Neuron (in vitro differentiated cells): ENCODE results near the gene MPDZ.
A peak's percentile ranks its signal among the peaks of the same experiment; 100 is the strongest.

Source experiments
- H2AFZ ChIP-seq: one replicate; pipeline ENCODE4 v1.6.1; 2013; ENCODE audit warnings: low read depth, mild to moderate bottlenecking, inconsistent platforms, low read length, moderate library complexity
- H3K27me3 ChIP-seq: one replicate; pipeline ENCODE4 v1.6.1; 2013; ENCODE audit warnings: low read length; ENCODE audit not compliant: insufficient read depth
- H3K36me3 ChIP-seq: one replicate; pipeline ENCODE4 v1.6.1; 2013; ENCODE audit warnings: low read length; ENCODE audit not compliant: insufficient read depth
- H3K4me1 ChIP-seq: one replicate; pipeline ENCODE4 v1.6.1; 2013; ENCODE audit warnings: low read length; ENCODE audit not compliant: insufficient read depth
- H3K4me3 ChIP-seq: 2 replicates; pipeline ENCODE4 v1.5.1; 2013; ENCODE audit warnings: mild to moderate bottlenecking, low read length, moderate library complexity
- H3K9me3 ChIP-seq: one replicate; pipeline ENCODE4 v1.6.1; 2013; ENCODE audit warnings: low read length

MPDZ gene

DNA sequence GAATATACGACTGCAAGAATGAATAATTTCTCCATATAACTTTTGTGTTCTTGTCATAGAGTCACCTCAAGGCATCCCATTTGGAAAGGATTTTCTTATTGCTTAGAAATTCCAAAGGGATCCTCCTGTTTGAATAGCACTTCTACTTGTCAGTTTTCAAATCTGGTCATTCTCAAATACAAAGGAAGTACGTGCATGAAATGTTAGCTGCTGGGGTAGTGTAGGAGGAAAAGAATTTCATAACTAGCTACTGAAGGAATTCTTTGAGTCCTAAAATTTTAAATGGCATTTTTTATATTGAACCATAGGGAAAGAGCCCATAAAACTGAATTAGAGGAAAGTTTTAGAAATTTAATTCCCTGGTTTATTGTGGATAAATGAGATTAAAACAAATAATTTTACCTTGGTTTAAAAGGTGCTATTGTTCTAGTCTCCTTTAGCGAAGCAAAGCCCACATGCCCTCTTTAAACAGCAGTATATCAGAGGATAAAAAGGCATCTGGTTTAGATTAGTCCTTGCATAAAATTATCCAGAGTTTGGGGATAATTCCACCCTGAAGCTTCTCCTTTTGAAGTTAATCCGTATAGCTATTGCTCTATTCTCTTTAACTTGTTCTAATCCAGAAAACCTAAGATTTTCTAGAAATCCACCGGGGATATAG lies 2.0 kb upstream of the MPDZ start:
- Histone ChIP-seq H3K36me3 (no peaks in the 10 kb centered on the region), H3K4me1 (peaks cover 34% of the 10 kb centered on the region), H3K4me3 (no peak overlapping the region), H3K27me3 (no peaks in the 10 kb centered on the region), H3K9me3 (no peaks in the 10 kb centered on the region), H2AFZ (no peak overlapping the region)

DNA sequence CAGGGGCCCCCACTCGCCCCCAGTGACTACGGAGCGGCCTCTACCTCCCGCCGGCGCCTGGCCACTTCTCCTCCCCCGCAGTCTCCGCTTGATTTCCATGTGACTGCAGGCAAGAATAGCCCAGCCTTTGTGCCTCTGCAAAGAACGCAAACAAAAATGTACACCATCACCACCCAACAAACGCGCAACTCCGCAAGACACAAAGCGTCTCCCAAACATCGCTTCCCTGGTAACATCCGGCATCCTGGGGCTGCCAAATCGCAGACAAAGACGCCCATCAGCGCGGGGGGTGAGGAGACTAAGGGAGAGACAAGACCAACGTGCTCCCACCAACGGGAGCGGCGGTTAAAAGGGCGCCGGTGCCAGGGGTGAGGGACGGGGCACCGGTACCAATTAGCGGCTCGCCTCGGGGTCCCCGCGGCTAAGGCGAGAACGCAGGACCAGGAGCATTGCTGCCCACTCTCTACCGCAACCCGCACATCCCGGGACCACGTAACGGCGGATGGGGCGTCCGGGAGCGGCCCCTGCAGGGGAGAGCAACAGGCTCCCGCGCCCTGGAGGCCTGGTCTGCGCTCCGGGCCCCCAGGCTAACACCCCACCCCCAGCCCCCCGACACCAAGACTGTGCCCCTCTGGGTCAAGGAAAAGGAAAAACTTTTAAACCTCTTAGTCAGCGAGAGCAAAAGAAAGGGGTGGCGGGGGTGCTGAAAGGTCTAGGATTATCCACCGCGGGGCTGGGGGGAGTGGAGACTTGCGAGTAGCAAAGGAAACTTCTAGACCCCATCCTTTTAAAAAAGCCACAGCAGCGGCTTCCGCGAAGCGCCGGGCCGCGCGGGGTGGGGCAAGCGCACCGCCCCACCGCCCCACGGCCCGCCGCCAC lies 885 bp downstream of the MPDZ start:
- peak overlapping the region; percentile 87 for H3K4me3 ChIP-seq
- H3K9me3 ChIP-seq, result no peaks in the 10 kb centered on the region
- H3K27me3 ChIP-seq, result no peaks in the 10 kb centered on the region
- peak overlapping the region; percentile 82 for H2AFZ ChIP-seq
- H3K4me1 ChIP-seq, result peaks cover 28% of the 10 kb centered on the region
- no peaks in the 10 kb centered on the region for H3K36me3 ChIP-seq

DNA sequence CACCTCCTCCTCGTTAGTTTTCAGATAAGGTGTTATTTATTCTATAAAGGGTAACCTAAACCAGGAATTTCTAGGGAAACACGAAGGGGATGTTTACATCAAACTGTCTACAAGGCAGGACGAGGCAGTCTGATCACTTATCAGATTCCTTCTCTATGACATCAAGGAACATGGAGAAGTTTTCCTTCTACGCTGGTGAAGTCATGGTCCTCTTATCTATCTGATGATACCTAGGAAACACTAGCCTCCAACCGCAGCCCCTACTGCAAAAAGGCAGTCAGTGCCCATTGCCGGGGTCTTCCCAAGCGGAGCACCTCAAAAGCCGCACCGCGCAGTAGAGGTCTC lies 1.5 kb downstream of the MPDZ start:
- peaks cover 22% of the 10 kb centered on the region for H3K4me1 ChIP-seq

DNA sequence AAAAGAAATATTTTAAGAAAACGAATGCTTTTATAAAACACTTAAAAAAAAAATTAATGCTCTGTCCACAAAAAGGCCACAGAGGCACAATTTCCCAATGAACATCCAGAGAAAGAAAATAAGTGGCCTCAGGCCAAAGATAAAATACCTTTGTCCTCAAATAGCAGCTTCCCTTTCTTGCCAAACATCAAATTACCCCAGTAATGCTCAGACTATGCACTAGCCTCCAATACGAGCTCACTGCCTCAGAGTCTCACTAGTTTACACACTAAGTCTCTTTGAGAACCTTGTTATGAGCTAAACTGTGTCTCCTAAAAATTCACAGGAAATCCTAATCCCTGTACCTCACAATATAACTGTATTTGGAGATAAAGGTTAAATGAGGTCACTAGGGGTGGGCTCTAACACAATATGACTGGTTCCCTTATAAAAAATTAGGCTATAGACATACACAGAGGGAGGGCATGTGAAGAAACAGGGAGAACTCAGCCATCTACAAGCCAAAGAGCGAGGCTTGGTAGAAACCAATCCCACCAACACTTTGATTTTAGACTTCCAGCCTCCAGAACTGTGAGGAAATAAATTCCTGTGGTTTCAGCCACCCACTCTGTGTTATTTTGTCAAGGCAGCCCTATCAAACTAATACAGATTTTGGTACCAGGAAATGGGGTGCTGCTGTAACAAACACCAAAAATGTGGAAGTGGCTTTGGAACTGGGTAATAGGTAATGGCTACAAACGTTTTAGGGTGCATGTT lies 4.4 kb downstream of the MPDZ start:
- Histone ChIP-seq H3K4me3 (no peak overlapping the region), H3K27me3 (no peaks in the 10 kb centered on the region)

More for the DNA sequence above, 1.5 kb downstream of the MPDZ start:
- H3K4me3 ChIP-seq, result peak overlapping the region; percentile 87
- H3K27me3 ChIP-seq, result no peaks in the 10 kb centered on the region
- peak overlapping the region; percentile 82 for H2AFZ ChIP-seq
- no peaks in the 10 kb centered on the region for H3K36me3 ChIP-seq
- no peaks in the 10 kb centered on the region for H3K9me3 ChIP-seq

DNA sequence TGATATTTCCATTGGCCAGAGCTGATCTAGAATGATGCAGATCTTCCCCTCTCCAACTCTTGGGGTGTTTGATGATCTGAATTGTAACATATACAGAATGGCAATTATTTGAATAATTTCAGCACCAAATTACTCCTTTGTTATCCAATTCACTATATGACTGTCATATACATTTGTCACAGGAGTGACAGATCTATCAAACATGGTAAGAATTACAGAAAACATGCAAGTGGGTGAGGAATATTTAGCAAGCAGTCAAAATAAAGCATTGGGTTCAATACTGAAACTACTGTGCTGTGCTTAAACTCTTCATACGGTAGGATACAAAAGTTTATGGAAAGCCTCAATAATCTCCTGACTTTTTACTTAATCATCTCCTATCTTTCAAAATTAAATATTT lies 8.8 kb downstream of the MPDZ start:
- H3K36me3 ChIP-seq, result no peaks in the 10 kb centered on the region
- H3K4me3 ChIP-seq, result no peak overlapping the region
- no peaks in the 10 kb centered on the region for H3K27me3 ChIP-seq
- no peaks in the 10 kb centered on the region for H3K9me3 ChIP-seq
- no peaks in the 10 kb centered on the region for H3K4me1 ChIP-seq
- no peak overlapping the region for H2AFZ ChIP-seq

More for the DNA sequence above, 4.4 kb downstream of the MPDZ start:
- no peaks in the 10 kb centered on the region for H3K9me3 ChIP-seq
- peaks cover 3% of the 10 kb centered on the region for H3K4me1 ChIP-seq
- no peak overlapping the region for H2AFZ ChIP-seq
- H3K36me3 ChIP-seq, result no peaks in the 10 kb centered on the region

DNA sequence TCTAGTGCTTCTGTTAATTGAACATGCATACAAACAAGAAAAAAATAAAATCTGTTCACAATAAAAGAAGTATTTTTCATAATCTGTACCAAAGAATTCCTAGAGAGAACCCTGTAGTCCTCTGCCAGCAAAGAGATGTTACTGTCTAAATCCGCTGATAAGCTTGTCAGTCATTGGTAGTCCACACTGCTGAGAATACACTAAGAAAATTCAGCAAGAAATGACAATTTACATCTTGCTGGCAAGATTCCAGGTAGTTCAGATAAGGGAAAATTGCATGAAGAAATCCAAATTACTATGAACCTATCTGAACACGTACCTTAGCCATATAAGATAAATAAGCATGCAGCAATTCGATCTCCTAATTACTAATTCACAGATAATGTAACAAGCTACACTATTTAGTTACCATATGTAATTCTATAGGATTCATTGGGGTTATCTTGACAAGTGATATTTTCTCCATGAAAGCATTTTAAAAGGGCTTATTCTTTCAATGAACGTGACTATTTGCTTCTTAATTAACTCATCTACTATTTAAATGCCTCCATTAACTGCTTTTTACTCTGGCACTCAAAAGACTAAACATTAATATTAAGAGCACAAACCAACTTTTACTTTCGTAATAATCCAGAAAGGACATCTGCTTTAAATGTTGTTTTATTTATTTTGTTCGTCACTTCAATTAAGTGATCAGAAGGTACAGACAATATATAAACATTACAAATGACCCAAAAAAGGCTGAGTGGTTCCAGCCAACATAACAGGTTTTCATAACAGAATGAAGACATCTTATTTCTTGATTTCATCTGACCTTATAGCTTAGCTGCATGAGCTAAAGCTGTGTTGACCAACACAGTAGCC lies 9.7 kb downstream of the MPDZ start:
- peaks cover 4% of the 10 kb centered on the region for H3K36me3 ChIP-seq
- H2AFZ ChIP-seq, result no peak overlapping the region
- peaks cover 2% of the 10 kb centered on the region for H3K4me1 ChIP-seq
- H3K27me3 ChIP-seq, result no peaks in the 10 kb centered on the region
- no peak overlapping the region for H3K4me3 ChIP-seq
- no peaks in the 10 kb centered on the region for H3K9me3 ChIP-seq

DNA sequence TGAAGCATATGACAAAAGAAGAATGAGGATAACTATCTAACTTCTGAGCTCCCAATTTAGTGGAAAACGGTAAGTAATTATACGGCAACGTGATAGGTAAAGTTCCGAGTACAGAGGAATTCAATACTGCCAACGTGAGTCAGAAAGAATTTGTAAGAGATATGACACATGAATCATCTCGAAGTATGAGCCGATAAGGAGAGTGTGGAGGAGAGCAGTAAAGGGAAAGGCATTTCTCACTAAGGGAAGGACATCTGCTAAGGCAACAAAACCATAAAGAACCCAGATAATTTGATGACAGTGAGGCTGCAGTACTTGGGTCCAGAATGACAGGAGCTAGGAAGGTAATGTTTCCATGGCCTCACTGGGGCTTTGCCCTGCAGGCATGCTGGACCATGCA lies 11.0 kb downstream of the MPDZ start:
- Histone ChIP-seq H3K4me3 (no peak overlapping the region), H3K27me3 (no peaks in the 10 kb centered on the region), H3K4me1 (peaks cover 2% of the 10 kb centered on the region), H3K9me3 (no peaks in the 10 kb centered on the region), H3K36me3 (peaks cover 4% of the 10 kb centered on the region), H2AFZ (no peak overlapping the region)

DNA sequence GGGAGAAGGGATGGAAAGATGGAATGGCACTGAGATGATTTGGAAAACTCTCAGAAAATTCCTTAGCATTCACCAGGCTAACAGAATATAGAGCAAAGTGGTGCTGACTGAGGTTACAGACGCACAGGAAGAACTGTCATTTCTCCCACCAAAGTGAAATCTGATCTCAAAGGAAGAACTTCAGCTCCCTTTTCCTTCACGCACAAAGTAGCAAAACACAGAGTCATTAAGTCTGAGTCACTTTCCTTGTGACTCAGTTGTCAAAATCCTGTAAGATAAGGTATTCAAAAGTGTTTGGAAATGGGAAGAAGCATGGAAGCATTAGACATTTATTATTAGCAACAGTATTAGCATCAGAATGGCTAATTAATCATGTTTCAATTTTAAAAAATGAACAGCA lies 11.7 kb downstream of the MPDZ start:
- Histone ChIP-seq H3K4me1 (peaks cover 2% of the 10 kb centered on the region), H3K4me3 (no peak overlapping the region), H3K27me3 (no peaks in the 10 kb centered on the region), H3K9me3 (no peaks in the 10 kb centered on the region), H3K36me3 (peaks cover 4% of the 10 kb centered on the region), H2AFZ (no peak overlapping the region)

DNA sequence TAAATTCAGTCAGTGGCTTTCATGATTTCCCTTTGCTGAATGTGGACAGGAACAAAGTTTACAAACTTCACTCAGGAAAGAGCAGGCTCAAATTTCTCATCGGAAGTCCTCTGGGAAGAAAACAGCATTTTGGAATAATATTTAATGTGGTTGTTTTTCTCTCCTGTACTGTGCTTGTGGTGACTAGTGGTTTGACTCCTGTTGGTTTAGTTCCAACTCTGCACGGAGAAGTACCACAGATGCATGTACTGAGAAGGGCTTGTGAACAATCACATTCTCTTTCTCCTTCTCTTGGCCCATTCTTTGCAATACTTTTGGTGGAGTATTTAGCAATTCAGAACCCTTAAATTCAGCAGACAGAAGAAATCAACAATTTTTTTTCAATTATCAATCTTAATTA lies 13.3 kb downstream of the MPDZ start:
- Histone ChIP-seq H3K4me3 (no peak overlapping the region), H3K27me3 (no peaks in the 10 kb centered on the region), H3K4me1 (peaks cover 2% of the 10 kb centered on the region), H3K36me3 (peaks cover 4% of the 10 kb centered on the region), H3K9me3 (no peaks in the 10 kb centered on the region), H2AFZ (no peak overlapping the region)

DNA sequence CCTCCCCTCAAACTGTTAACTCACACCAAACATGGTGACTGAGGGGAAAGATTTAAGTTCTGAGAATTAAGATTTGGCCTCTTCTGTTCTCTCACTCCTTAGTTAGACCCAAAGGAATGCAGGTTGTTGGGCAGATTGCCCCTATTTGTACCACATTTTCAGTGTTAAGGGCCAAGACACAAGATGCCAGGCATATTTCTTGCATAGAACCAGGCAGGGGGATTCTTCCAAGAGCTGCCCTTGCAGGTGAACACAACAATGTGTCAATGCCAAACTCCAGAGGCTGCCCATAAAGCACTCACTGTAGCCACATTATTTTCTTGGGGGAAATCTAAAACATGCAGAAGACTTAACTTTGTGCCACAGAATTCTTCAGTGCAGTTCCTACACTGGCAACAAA lies 14.7 kb downstream of the MPDZ start:
- Histone ChIP-seq H3K9me3 (no peaks in the 10 kb centered on the region), H2AFZ (no peak overlapping the region), H3K36me3 (peaks cover 4% of the 10 kb centered on the region), H3K27me3 (no peaks in the 10 kb centered on the region), H3K4me1 (peaks cover 2% of the 10 kb centered on the region), H3K4me3 (no peak overlapping the region)

DNA sequence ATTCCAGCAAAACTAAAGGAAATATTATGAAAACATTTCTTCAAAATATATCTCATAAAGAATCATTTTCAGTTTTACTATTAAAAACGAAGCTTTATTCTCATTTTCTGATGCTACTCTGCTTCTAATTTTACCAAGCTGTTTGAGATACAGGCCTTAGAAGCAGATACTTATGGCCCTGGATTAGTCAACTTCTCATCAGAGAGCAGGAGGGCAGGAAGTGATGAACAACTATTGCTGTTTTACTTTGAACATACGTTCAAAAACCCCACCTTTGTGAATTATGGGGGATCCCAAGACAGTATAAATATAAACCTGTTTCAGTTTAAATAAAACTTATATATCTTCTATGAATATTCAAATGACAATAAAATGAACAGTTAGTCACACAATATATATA lies 16.0 kb downstream of the MPDZ start:
- Histone ChIP-seq H3K9me3 (no peaks in the 10 kb centered on the region), H3K27me3 (no peaks in the 10 kb centered on the region), H3K4me1 (peaks cover 2% of the 10 kb centered on the region), H3K4me3 (no peak overlapping the region), H3K36me3 (peaks cover 4% of the 10 kb centered on the region), H2AFZ (no peak overlapping the region)

DNA sequence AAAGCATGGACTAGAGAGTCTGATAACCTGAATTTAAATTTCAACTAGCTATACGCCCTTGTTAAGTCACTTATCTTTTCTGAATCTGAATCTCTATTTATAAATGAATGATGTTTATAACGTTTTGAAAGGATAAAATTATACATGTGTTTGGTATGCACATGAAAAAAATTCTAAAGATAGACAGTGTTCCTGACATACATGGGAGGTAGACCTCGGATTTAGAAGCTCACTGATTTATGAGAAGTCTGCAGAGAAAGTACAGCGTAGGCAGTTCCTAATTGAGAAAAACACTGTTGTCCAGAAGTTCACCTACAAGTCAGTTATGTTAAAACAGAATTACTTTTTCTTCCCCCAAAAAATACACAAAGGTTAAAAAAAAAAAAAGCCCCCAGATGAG lies 26.6 kb downstream of the MPDZ start:
- H3K36me3 ChIP-seq, result peaks cover 5% of the 10 kb centered on the region
- H3K4me1 ChIP-seq, result no peaks in the 10 kb centered on the region

More for the DNA sequence above, 26.6 kb downstream of the MPDZ start:
- no peak overlapping the region for H2AFZ ChIP-seq
- no peak overlapping the region for H3K4me3 ChIP-seq
- no peaks in the 10 kb centered on the region for H3K27me3 ChIP-seq
- peaks cover 4% of the 10 kb centered on the region for H3K9me3 ChIP-seq
